ENCODE measurements around the gene NR6A1. TPM values are rescaled to one million over a fixed set of nuclear protein-coding genes. Genes with fewer than 3 reads are reported as not detected.

The NR6A1 gene
- total and polyA plus RNA-seq, 2 of the 8 experiments (the other 6 are each of a cell fraction or from before 2014, with no cell fraction given) = 93.2 to 237 TPM

DNA sequence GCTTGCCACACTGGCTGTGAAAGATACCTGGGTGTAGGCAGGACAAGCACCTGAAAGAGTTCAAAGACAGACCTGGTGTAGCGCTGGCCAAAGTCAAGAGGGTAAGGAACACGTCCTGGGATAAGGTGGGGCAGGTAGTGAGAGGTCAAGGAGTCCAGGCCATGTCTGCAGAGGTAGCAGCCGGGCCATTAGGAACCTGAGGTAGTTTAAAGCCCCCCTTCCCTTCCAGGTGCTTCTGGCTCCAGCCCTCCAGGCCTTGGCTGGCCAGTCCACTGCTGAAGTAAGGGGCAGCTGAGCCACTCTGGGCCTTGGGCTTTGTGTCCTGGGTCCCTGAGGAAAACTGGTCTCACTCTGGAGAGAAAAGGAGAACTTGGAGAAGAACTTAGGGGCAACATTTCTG, 250.0 kb downstream of the NR6A1 start (continued):
- TF ChIP-seq CHD2 (IDR thresholded peaks at IDR 0.05; ENCODE audit: low read length) = no peak
- TF ChIP-seq KDM5A (IDR thresholded peaks at IDR 0.05; ENCODE audit: low read length) = no peak
- TF ChIP-seq BRCA1 (IDR thresholded peaks at IDR 0.05; ENCODE audit: low read depth, low read length) = no peak

All from H1 (cell line).